SK-N-MC (cell line): ENCODE results near the gene POLR2J3.
"Not testable (repeated sequence)": the region's sequence is repeated elsewhere in the genome, so short reads cannot be mapped to it uniquely, and the experiment has no call there.

Source experiments
- DNase-seq: peaks from one replicate; pipeline ENCODE4 v3.0.0-alpha.2; 2011; ENCODE audit warnings: low read depth, low spot score
- H3K27ac ChIP-seq: fragments of 200-600 bp; sonication (generic); 2 replicates; pipeline ENCODE4 v1.5.1; 2016; ENCODE audit warnings: mixed run types
- H3K36me3 ChIP-seq: fragments of 200-600 bp; sonication (generic); 2 replicates; pipeline ENCODE4 v1.6.1; 2017; ENCODE audit warnings: antibody characterized with exemption, low read length, mixed read lengths; ENCODE audit not compliant: insufficient read depth
- H3K4me3 ChIP-seq: fragments of 200-600 bp; sonication (generic); 2 replicates; pipeline ENCODE4 v1.5.1; 2016
- H3K9ac ChIP-seq: fragments of 200-600 bp; sonication (generic); 2 replicates; pipeline ENCODE4 v1.8.0; 2017; ENCODE audit warnings: mixed run types, mixed read lengths; ENCODE audit not compliant: insufficient read length
- H3K9me3 ChIP-seq: fragments of 200-600 bp; sonication (generic); 2 replicates; pipeline ENCODE4 v1.6.1; 2017; ENCODE audit warnings: low read depth, mild to moderate bottlenecking, antibody characterized with exemption, low read length, moderate library complexity, mixed read lengths

The POLR2J3 gene

DNA sequence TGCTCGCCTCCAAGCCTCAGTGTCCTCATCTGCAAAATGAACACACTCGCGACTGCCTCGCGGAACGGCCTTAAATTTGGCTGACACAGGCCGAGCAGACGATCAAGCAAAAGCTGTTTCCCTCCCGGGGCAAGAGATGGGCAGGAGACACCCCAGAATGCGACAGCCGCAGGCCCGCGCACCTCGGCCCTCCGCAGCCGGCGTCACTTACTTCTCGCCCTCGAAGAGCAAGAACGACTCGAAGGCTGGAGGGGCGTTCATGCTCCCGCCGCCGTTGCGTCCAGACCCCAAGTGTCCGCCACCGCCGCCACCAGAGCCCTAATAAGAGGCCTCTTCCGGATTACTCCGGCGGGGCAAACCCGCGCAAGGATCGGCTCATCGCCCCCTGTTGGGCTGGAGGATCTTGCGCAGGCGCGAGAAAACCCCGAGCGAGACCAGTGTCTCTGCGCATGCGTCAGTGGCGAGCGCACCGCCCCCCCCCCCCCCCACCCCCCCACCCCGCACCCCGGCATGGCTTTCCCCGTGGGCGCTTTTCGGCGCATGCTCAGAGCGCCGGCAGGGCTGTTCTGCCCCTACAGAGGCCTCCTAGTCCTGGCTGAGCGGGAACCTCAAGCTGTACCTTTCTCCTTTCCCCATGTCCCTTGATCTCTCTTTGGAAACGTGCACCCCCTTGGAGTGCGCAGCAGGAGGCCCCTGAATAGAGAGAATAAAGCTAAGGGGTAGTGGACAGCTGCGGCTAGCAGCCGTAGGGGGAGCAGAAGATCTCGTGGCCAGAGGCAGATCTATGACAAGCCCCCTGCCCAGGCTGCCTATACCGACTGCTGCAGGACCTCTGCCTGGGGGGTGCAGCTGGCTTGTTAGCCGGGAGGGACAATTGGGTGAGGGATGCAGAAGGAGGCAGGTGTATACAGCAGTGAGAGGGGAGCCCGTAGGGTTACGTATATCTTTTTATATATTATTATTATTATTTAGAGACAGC lies at the start of gene POLR2J3:
Gene POLR2J3, minus strand, starts transcription at position 323 of the 979 bp plus-strand sequence. Its CDS starts 62 bp downstream, at position 261.
- peak; percentile 8 for DNase-seq
- Histone ChIP-seq H3K4me3 (peak within 1 kb of the TSS; percentile 74), H3K9ac (peak within 1 kb of the TSS; percentile 63)
- not testable (repeated sequence) for H3K27ac ChIP-seq, H3K36me3 ChIP-seq, H3K9me3 ChIP-seq

DNA sequence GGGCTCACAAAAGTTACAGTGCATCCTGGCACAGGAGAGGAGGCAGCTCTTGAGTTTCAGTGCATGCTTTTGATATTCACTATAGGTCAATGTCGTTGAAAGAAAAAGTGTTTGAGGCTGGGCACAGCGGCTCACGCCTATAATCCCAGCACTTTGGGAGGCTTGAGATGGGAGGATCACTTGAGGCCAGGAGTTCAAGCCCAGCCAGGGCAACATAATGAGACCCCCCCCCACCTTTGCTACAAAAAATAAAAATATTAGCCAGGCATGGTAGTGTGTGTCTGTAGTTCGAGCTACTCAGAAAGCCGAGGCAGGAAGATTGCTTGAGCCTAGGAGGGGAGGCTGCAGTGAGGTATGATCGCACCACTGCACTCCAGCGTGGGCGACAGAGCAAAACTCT lies 45.7 kb upstream of the POLR2J3 start:
- not testable (repeated sequence) for H3K4me3 ChIP-seq, H3K9ac ChIP-seq, H3K36me3 ChIP-seq, DNase-seq, H3K27ac ChIP-seq, H3K9me3 ChIP-seq

DNA sequence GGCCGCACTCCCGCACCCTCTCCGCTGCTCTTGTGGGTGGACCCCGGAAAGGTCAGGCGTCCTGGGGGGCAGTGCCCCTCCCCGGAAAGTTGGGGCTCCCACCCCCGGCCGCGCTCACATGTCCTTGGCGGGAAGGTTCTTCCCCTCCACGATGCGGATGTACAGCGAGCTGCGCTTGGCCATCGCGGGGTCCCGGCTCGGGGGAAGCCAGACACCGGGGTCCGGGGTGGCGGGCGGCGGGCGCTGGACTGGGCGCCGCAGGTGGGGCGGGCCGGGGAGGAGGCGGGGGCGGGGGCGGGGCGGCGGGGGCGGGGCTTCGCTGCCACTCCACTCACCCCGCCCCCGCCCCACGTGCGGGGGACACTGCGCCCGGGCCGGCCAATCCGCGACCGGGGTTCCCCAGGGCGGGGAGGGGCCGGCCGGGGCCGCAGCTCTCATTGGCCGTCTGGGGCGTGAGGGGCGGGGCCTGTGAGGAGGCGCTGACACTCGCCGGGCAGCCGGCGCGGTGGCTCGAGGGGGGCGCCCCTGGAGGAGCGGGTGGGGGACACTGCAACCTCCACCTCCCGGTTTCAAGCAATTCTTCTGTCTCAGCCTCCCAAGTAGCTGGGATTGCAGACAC lies 44.2 kb upstream of the POLR2J3 start, which contains the start of gene RASA4:
Gene RASA4, minus strand, starts transcription at position 250 of the 619 bp plus-strand sequence. Its CDS starts 67 bp downstream, at position 183.
- not testable (repeated sequence) for H3K4me3 ChIP-seq, H3K9me3 ChIP-seq, H3K9ac ChIP-seq, H3K27ac ChIP-seq, H3K36me3 ChIP-seq, DNase-seq

DNA sequence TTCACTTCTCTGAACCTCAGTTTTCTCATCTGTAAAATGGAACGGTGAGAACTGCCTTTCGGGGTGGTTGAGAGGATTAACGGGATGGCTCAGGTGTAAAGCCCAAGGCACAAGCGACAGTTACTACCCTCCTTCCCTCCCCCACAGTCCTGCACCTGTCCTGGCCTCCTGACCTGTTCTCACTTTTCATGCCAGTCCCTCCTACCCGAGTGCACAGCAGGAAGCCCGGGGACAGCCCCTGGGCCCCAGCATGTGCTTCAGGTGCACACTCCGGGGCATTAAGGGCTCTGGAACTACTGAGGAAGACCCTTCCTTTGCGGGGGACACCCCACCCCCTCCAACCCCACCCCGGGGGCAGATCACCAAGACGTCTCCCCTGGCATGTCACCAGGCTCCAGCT lies 43.5 kb upstream of the POLR2J3 start:
- not testable (repeated sequence) for H3K36me3 ChIP-seq, H3K9ac ChIP-seq, H3K27ac ChIP-seq, H3K4me3 ChIP-seq, H3K9me3 ChIP-seq, DNase-seq

DNA sequence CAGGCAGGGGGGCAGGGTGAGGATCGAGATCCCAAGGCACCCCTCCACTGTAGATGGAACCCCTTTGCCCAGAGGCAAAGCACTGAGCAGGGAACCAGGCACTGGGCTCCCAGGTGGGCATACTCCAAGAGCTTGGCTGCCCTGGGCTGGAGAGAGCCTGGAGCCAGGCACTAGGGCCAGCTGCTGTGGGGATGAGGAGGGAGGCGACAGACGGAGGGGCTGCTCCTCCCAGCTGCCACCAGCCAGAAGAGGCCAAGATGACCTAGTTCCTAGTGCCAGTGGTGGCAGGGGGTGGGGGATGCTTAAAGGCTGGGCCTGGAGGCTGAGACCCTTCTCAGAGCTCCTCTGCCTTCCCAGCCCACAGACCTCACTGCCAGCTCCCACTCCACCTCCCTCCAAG lies 42.5 kb upstream of the POLR2J3 start:
- not testable (repeated sequence) for H3K4me3 ChIP-seq, DNase-seq, H3K9me3 ChIP-seq, H3K27ac ChIP-seq, H3K9ac ChIP-seq, H3K36me3 ChIP-seq

DNA sequence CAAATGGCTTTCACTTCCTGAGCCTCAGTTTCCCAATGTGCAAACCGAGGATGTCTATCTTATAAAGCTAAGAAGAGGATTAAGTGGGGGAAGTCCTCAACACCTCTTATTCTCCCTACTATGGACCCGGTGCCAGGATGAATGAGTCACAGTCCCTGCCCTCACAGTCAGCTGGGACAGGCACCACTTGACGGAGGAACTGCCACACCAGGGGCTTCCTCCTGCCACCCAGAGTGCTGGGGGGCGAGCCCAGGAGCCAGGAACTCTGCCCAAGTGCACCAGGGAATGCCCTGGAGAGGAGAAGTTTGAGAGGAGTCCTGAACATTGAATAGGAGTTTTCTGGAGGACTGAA lies 41.9 kb upstream of the POLR2J3 start:
- not testable (repeated sequence) for H3K4me3 ChIP-seq, H3K27ac ChIP-seq, H3K9me3 ChIP-seq, H3K36me3 ChIP-seq, DNase-seq, H3K9ac ChIP-seq

DNA sequence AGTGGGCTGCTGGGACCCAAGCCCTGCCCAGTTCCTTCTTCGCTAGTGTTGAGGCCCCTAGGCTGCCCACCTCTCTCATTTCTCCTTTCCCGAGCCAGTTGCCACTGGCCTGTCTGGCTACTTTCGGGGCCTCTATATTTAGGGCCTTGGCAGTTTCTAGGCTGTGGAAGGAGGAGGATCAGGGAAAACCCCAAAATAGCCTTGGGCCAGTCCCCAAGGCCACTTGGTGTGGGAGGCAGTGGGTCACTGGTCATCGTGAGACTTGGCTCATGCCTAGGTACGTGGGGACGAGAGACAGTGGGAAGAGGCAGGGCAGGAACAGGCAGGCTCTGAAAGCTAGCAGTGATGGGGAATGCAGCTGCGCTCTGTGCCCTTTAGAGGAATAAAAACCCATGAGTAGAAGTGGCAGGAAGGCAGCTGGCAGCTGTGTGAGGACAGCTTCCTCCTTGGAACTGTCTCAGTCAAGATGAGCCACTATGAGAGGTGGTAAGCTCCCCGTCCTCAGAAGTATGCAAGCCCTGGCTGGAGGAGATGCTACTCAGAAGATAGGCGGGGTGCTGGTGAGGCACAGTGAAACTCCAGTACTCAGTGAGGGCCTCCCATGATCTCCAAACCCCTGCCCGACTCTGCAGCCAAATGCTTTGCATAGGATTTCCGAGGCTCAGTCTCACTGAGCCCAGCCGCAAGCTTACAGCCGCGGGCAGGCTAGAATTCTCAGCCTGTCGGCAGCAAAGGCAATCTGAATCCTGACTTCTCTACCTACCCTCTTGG lies 41.4 kb upstream of the POLR2J3 start:
- H3K27ac ChIP-seq, result not testable (repeated sequence)

DNA sequence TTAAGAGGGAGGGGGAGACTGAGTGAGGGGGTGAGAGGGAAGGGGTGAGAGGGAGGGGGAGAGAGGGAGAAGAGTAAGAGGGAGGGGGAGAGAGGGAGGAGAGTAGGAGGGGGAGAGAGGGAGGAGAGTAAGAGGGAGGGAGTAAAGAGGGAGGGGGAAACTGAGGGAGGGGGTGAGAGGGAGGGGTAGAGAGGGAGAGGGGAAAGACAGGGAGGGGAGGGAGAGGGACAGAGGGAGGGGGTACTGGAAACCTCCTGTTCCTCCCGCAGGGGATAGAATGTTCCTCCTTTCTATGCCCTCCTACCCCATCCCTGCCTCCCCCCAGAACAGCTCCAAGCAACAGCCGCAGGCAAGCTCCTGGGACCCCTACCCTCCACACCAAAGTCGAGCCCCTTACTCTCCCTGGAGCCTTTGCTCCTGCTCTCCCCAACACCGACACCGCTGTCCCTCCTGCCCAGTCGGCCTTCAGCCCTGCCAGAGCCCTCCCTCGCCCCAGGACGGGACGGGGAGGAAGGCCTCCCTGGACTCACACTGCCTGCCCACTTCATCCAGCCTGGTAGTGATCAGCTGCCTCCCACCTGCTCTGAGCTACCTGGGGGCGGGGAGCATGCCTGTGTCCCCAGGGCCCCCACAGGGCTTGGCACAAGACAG lies 39.4 kb upstream of the POLR2J3 start:
- H3K4me3 ChIP-seq, H3K9ac ChIP-seq, H3K27ac ChIP-seq, DNase-seq, H3K36me3 ChIP-seq, H3K9me3 ChIP-seq: not testable (repeated sequence)

More for the DNA sequence above, 41.4 kb upstream of the POLR2J3 start:
- not testable (repeated sequence) for H3K9me3 ChIP-seq, H3K9ac ChIP-seq, H3K36me3 ChIP-seq, H3K4me3 ChIP-seq, DNase-seq

DNA sequence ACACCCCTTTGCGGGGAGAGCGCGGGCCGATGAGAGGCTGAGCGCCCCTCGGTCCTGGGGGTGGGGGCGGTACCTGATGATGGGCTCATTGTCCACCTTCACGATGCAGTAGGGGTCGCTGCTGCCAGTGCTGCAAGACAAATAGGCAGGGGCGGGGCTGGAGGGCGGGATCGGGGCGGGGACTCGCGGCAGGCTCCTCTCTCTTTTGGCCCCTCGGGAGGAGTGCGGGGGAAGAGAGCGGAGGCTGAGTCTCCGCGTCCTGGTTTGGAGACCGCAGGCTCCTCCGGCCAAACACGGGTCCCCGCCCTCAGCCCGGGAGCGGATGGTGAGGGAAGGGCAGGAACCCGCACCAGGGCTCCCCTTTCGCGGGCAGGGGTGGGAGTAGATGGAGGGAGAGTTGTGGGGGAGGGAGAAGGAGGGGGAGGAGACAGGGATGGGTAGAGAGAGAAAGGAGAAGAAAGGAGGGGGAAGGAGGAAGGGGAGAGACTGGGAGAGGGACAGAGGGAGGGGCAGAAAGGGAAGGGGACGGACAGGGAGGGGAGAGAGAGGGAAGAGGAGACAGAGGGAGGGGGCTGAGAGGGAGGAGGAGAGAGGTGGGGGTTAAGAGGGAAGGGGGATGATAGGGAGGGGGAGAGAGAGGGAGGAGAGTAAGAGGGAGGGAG lies 38.8 kb upstream of the POLR2J3 start:
- DNase-seq, H3K4me3 ChIP-seq, H3K9me3 ChIP-seq, H3K9ac ChIP-seq, H3K27ac ChIP-seq, H3K36me3 ChIP-seq: not testable (repeated sequence)

DNA sequence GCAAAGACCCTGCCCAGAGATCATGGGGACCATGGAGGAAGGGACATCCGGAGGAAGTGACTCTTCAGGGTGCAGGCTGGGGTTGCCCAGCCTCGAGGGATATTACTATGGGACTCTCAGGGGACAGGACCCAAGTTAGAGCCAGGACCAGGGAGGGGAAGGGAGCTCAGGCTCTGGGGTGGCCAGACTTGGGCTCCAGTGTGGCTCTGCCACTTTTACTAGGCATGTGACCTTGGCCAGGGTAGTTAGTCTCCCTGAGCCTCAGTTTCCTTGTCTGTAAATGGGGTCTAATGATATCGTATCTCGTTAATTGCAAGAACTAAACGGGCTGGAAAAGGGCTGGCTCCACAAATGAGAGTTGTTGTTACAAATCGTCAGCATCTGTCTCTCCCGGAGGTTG lies 38.1 kb upstream of the POLR2J3 start:
- not testable (repeated sequence) for H3K9ac ChIP-seq, DNase-seq

DNA sequence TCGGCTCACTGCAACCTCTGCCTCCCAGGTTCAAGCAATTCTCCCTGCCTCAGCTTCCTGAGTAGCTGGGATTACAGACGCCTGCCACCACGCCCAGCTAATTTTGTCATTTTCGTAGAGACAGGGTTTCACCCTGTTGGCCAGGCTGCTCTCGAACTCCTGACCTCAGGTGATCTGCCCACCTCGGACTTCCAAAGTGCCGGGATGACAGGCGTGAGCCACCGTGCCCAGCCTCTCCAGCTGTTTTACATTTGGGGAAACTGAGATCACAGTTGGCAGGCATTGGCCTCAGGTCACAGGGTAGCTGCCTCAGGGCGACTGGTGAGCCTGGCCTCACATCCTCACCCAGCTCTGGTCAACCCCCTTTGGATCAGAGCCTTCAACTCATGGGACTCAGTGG lies 37.4 kb upstream of the POLR2J3 start:
- DNase-seq, H3K4me3 ChIP-seq, H3K27ac ChIP-seq, H3K36me3 ChIP-seq, H3K9me3 ChIP-seq, H3K9ac ChIP-seq: not testable (repeated sequence)

More for the DNA sequence above, 38.1 kb upstream of the POLR2J3 start:
- H3K36me3 ChIP-seq, H3K4me3 ChIP-seq, H3K9me3 ChIP-seq, H3K27ac ChIP-seq: not testable (repeated sequence)

DNA sequence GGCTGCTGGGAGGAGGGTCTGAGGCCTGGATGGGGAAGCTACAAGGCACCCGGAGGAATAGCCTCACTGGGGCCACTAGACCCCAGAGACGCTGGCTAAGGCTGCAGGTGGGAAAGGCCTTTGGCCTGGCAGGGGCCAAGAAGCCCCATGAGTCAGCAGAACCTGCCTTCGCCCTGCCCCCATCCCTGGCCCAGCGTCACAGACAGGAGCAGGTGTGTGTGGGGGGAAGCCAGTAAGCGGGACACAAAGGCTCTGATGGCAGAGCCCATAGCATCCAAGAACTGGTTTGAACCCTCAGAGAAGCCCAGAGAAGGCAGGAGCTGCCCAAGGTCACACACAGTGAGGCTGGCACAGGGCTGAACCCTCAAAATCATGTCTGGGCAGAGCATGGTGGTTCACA lies 34.5 kb upstream of the POLR2J3 start:
- DNase-seq, H3K27ac ChIP-seq, H3K9ac ChIP-seq, H3K36me3 ChIP-seq, H3K4me3 ChIP-seq, H3K9me3 ChIP-seq: not testable (repeated sequence)

DNA sequence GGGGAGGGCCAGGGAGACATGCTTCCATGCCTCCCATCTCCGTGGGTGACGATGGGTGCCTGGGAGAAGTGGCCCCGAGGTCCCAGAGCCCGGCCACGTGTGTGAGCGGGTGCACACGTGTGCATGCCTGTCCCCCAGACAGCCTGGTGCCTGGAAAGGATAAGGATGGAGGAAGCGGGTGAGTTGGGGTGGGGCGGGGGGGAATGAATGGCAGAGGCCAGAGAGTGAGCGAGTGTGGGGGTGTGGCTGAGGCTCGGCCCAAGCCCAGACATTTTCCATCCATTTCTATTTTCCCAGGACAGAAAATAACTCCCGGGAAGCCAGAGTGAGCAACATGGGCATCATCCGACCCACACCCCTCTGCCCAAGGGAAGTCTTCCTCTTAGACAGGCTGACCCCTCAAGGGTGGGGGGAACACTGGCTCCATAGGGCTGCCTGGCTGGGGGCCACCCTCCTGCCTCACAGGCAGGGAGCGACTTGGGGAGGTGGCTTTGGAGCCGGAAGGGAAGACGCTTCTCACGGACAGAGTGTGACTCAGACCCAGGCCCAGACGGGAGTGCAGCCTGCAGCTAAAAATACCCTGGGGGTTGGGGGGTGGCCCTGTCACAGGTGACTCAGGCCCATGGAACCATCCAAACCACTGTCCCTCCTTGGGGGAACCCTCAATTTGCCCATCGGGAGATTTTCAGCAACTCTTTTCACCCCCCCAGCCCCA lies 32.2 kb upstream of the POLR2J3 start:
- not testable (repeated sequence) for H3K27ac ChIP-seq, DNase-seq, H3K4me3 ChIP-seq, H3K36me3 ChIP-seq, H3K9ac ChIP-seq, H3K9me3 ChIP-seq
